GM21576 (cell line): ENCODE measurements around the gene GALNT2.
A peak's percentile ranks its signal among the peaks of the same experiment; 100 is the strongest.

Experiments used
- ATAC-seq: cut with Tn5 transposase; IDR thresholded peaks from one replicate; pipeline ENCODE4 v1.9.1; 2021; ENCODE audit warnings: mild to moderate bottlenecking, moderate library complexity; ENCODE audit not compliant: unreplicated experiment

The GALNT2 gene

GRCh38 chr1:230270559-230271281 is 203.7 kb downstream of the GALNT2 start:
- peak; percentile 63 for ATAC-seq

GRCh38 chr1:230271300-230272035 is 204.4 kb downstream of the GALNT2 start:
- ATAC-seq = no peak

GRCh38 chr1:230272557-230272956 is 205.5 kb downstream of the GALNT2 start:
- no peak for ATAC-seq

GRCh38 chr1:230273141-230273710 is 206.2 kb downstream of the GALNT2 start:
- no peak for ATAC-seq

GRCh38 chr1:230274254-230274653 is 207.2 kb downstream of the GALNT2 start:
- no peak for ATAC-seq

GRCh38 chr1:230276401-230276800 is 209.4 kb downstream of the GALNT2 start:
- ATAC-seq = no peak

- peak; percentile 49 for ATAC-seq
Observed at GRCh38 chr1:230277201-230278025, 210.4 kb downstream of the GALNT2 start.

- ATAC-seq = no peak
Observed at GRCh38 chr1:230278376-230278775, 211.3 kb downstream of the GALNT2 start.

GRCh38 chr1:230278871-230279582 is 212.0 kb downstream of the GALNT2 start:
- ATAC-seq = no peak

GRCh38 chr1:230279583-230279945 is 212.5 kb downstream of the GALNT2 start:
- ATAC-seq = no peak

- ATAC-seq = no peak
Observed at GRCh38 chr1:230280054-230280795, 213.2 kb downstream of the GALNT2 start.

- ATAC-seq = no peak
Observed at GRCh38 chr1:230280906-230281413, 213.9 kb downstream of the GALNT2 start.

- ATAC-seq = no peak
Observed at GRCh38 chr1:230281556-230281955, 214.5 kb downstream of the GALNT2 start.

GRCh38 chr1:230282157-230282556 is 215.1 kb downstream of the GALNT2 start:
- ATAC-seq = peak; percentile 55

- ATAC-seq = no peak
Observed at GRCh38 chr1:230283678-230284077, 216.6 kb downstream of the GALNT2 start.

- ATAC-seq = no peak
Observed at GRCh38 chr1:230284891-230285290, 217.9 kb downstream of the GALNT2 start.

- no peak for ATAC-seq
Observed at GRCh38 chr1:230285351-230285750, 218.3 kb downstream of the GALNT2 start.

GRCh38 chr1:230286166-230286889 is 219.3 kb downstream of the GALNT2 start:
- no peak for ATAC-seq

- ATAC-seq = no peak
Observed at GRCh38 chr1:230286890-230287269, 219.8 kb downstream of the GALNT2 start.
